Gastrocnemius medialis (tissue), 4 donors: ENCODE results near the gene SLC25A11. TPM values are rescaled to one million over a fixed set of nuclear protein-coding genes. Genes with fewer than 3 reads are reported as not detected.
"Not testable (repeated sequence)": the region's sequence is repeated elsewhere in the genome, so short reads cannot be mapped to it uniquely, and the experiment has no call there.

ENCODE experiments used
- ATAC-seq, 2 donors: fragments of 150-250 bp; one replicate each; pipeline ENCODE4 v1.9.1; 2016
- DNase-seq, 2 donors: peaks; one replicate each; pipeline ENCODE4 v3.0.0-alpha.2; 2019
- H3K27ac ChIP-seq, 4 donors: fragments of 200-600 bp; sonication (generic); 1 replicate in 1 of 4; 2 replicates in 3 of 4; pipeline ENCODE4 v1.5.1; 2016 to 2018; ENCODE audit warnings: mild to moderate bottlenecking in 2 of 4, moderate library complexity in 1 of 4
- H3K27me3 ChIP-seq, 3 donors: fragments of 200-600 bp; sonication (generic) in 2 of 3; 1 replicate in 1 of 3; 2 replicates in 2 of 3; pipeline versions ENCODE4 v1.5.1 to v1.6.0; 2016 to 2019; ENCODE audit warnings: mild to moderate bottlenecking in 1 of 3, moderate library complexity in 1 of 3
- H3K36me3 ChIP-seq, 2 donors: fragments of 200-600 bp; sonication (generic) in 1 of 2; one replicate each; pipeline ENCODE4 v1.5.1; 2017 to 2018
- H3K4me1 ChIP-seq, 2 donors: fragments of 200-600 bp; sonication (generic) in 1 of 2; one replicate each; pipeline ENCODE4 v1.5.1; 2016 to 2017; ENCODE audit warnings: mild to moderate bottlenecking in 2 of 2
- H3K4me3 ChIP-seq, 4 donors: fragments of 200-600 bp; sonication (generic) in 3 of 4; 1 replicate in 1 of 4; 2 replicates in 3 of 4; pipeline ENCODE4 v1.5.1; 2016 to 2019; ENCODE audit warnings: mild to moderate bottlenecking in 2 of 4
- H3K9me3 ChIP-seq, 3 donors: fragments of 200-600 bp; sonication (generic) in 2 of 3; 1 replicate in 1 of 3; 2 replicates in 2 of 3; pipeline ENCODE4 v1.5.1; 2016 to 2019
- POLR2A ChIP-seq, 2 donors: fragments of 450-650 bp; IDR thresholded peaks; one replicate each; pipeline ENCODE4 v1.6.1; 2017; ENCODE audit warnings: antibody characterized with exemption in 2 of 2, mild to moderate bottlenecking in 2 of 2, moderate library complexity in 2 of 2
- in situ Hi-C, 4 donors: fragments of 200-750 bp; cut with MboI; loops; one replicate each; pipeline versions ENCODE4 v1.15.0 to v1.8.0; 2017; ENCODE audit warnings: low sequenced_read_pairs in 4 of 4
- intact Hi-C: fragments of 100-400 bp; cut with DNase I; formaldehyde crosslinking; loops from one replicate; pipeline ENCODE4 v1.15.1; 2023; ENCODE audit warnings: low total_unique reads
- total RNA-seq, 4 donors: library from RNA; depleted of rRNA; stranded (reverse); fragments of >200 nt; gene quantifications; one replicate each; pipeline versions ENCODE4 v1.1.0 to v1.2.3, GENCODE V29; 2016
- TF ChIP-seq, protein P1 (sequence below), 5 experiments: fragments of 450-650 bp in 3 of 5; fragments of 200-600 bp in 2 of 5; sonication (generic) in 2 of 5; IDR thresholded peaks in 4 of 5; conservative IDR thresholded peaks in 1 of 5; 1 replicate in 4 of 5; 2 replicates in 1 of 5; pipeline ENCODE4 v1.5.1; 2016 to 2019; ENCODE audit warnings: antibody characterized with exemption in 5 of 5, mild to moderate bottlenecking in 3 of 5, moderate library complexity in 3 of 5

SLC25A11 gene
- total RNA-seq, 4 donors from 2014 or later = 52.6 to 106 (median 81.7) TPM

GRCh38 chr17:4908711-4909496 lies 30.9 kb downstream of the SLC25A11 start:
- intact Hi-C loops = loop anchor here (1.0 to 2.0 kb wide), 3 partner anchors 30 to 153 kb away; partner anchors contain the start of gene CAMTA2
- peak; percentile 86 to 96 for DNase-seq
- no peak overlapping the region for H3K4me3 ChIP-seq
- no peaks in the 10 kb centered on the region for H3K36me3 ChIP-seq
- no peak for TF ChIP-seq POLR2A (IDR thresholded peaks at IDR 0.05)
- TF ChIP-seq, protein P1, sequence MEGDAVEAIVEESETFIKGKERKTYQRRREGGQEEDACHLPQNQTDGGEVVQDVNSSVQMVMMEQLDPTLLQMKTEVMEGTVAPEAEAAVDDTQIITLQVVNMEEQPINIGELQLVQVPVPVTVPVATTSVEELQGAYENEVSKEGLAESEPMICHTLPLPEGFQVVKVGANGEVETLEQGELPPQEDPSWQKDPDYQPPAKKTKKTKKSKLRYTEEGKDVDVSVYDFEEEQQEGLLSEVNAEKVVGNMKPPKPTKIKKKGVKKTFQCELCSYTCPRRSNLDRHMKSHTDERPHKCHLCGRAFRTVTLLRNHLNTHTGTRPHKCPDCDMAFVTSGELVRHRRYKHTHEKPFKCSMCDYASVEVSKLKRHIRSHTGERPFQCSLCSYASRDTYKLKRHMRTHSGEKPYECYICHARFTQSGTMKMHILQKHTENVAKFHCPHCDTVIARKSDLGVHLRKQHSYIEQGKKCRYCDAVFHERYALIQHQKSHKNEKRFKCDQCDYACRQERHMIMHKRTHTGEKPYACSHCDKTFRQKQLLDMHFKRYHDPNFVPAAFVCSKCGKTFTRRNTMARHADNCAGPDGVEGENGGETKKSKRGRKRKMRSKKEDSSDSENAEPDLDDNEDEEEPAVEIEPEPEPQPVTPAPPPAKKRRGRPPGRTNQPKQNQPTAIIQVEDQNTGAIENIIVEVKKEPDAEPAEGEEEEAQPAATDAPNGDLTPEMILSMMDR (IDR thresholded peaks at IDR 0.05 in 4 of 5, conservative IDR thresholded peaks at IDR 0.05 in 1 of 5) = peak; percentile 90 to 96 (median 91)
- ATAC-seq = peak; percentile 98 to 99
- H3K9me3 ChIP-seq = no peaks in the 10 kb centered on the region
- H3K4me1 ChIP-seq = peaks cover 12 to 13% of the 10 kb centered on the region in 2 donors
- peak overlapping the region; percentile 50 to 77 (median 76) for H3K27ac ChIP-seq
- in situ Hi-C loops = no loop called here
- H3K27me3 ChIP-seq = no peaks in the 10 kb centered on the region

DNA sequence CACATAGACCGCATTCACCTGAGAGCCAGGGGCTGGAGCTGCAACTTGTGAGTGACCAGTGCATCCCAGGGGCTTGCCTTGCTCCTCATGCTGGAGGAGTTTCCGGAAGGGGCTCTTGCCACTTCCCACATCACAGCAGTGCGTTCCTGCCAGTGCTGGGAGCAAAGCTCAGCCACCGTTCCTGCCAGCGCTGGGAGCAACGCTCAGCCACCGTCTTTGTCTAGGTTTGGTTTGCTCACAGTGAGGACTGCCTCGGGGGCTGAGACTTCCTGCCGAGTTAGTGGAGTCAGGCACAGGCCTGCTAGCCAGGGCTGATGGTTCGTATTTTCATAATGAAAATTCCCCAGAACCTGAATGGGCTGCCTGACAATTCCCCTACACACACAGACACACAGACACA lies 31.5 kb downstream of the SLC25A11 start:
- Histone ChIP-seq H3K36me3 (no peaks in the 10 kb centered on the region), H3K9me3 (no peaks in the 10 kb centered on the region), H3K27me3 (no peaks in the 10 kb centered on the region), H3K27ac (peak overlapping the region; percentile 50 to 77 (median 76)), H3K4me1 (peaks cover 13 to 14% of the 10 kb centered on the region in 2 donors), H3K4me3 (no peak overlapping the region)
- DNase-seq (no peak), ATAC-seq (no peak)
- TF ChIP-seq POLR2A (IDR thresholded peaks at IDR 0.05) = no peak
- TF ChIP-seq, protein P1 (IDR thresholded peaks at IDR 0.05 in 4 of 5, conservative IDR thresholded peaks at IDR 0.05 in 1 of 5) = no peak
- in situ Hi-C loops = no loop called here
- intact Hi-C loops = loop anchor here (2.0 kb wide), 1 partner anchor 30 kb away; no protein-coding TSS in a partner anchor

GRCh38 chr17:4906642-4907041 lies 33.2 kb downstream of the SLC25A11 start:
- H3K27ac ChIP-seq, H3K4me3 ChIP-seq, H3K36me3 ChIP-seq, H3K27me3 ChIP-seq, intact Hi-C loops, H3K9me3 ChIP-seq, ATAC-seq, in situ Hi-C loops, DNase-seq: not testable (repeated sequence)
- H3K4me1 ChIP-seq = peaks cover 13 to 24% of the 10 kb centered on the region in 2 donors

GRCh38 chr17:4903051-4903818 lies 36.6 kb downstream of the SLC25A11 start, which contains the start of gene CHRNE:
CHRNE (minus strand) TSS chr17:4903098; CDS start chr17:4903063, 35 bp downstream.
- H3K4me1 ChIP-seq = peaks cover 0 to 23% of the 10 kb centered on the region in 2 donors
- ATAC-seq (peak; percentile 61 to 79), DNase-seq (peak; percentile 53 to 73)
- intact Hi-C loops = no loop called here
- H3K4me3 ChIP-seq = no peak within 1 kb of the TSS
- peak within 1 kb of the TSS; percentile 37 to 59 (median 50) for H3K27ac ChIP-seq
- no peaks in the 10 kb centered on the region for H3K36me3 ChIP-seq
- TF ChIP-seq POLR2A (IDR thresholded peaks at IDR 0.05) = no peak
- TF ChIP-seq, protein P1 (IDR thresholded peaks at IDR 0.05 in 4 of 5, conservative IDR thresholded peaks at IDR 0.05 in 1 of 5) = peak; percentile 58 to 82 (median 74)
- H3K27me3 ChIP-seq = peaks cover 0 to 18% (median 4%) of the 10 kb centered on the region in 3 donors
- in situ Hi-C loops = no loop called here
- H3K9me3 ChIP-seq = no peaks in the 10 kb centered on the region

- in situ Hi-C loops = no loop called here
- Histone ChIP-seq H3K4me1 (peaks cover 0 to 22% of the 10 kb centered on the region in 2 donors), H3K36me3 (no peaks in the 10 kb centered on the region), H3K4me3 (no peak overlapping the region), H3K27me3 (peaks cover 0 to 18% (median 4%) of the 10 kb centered on the region in 3 donors), H3K27ac (peak overlapping the region in 2 of 4 donors; percentile 37 to 59), H3K9me3 (no peaks in the 10 kb centered on the region)
- TF ChIP-seq POLR2A (IDR thresholded peaks at IDR 0.05) = no peak
- TF ChIP-seq, protein P1 (IDR thresholded peaks at IDR 0.05 in 4 of 5, conservative IDR thresholded peaks at IDR 0.05 in 1 of 5) = no peak
- intact Hi-C loops = no loop called here
- DNase-seq (no peak), ATAC-seq (no peak)
Observed at GRCh38 chr17:4902540-4902939, 37.3 kb downstream of the SLC25A11 start.
